Panc1 (cell line): ENCODE results near the gene ZNF771. TPM values are rescaled to one million over a fixed set of nuclear protein-coding genes. Genes with fewer than 3 reads are reported as not detected.

Experiments used
- ATAC-seq: fragments of 200-7000 bp; cut with Tn5 transposase; 2 replicates; pipeline ENCODE4 v1.9.1; 2020; ENCODE audit warnings: mild to moderate bottlenecking, moderate library complexity
- BruUV-seq: library from RNA; stranded (reverse); fragments of 400-500 nt; replicated peaks from 2 replicates; lab custom pipeline; 2021; lab: Mats Ljungman, UMichigan
- CTCF ChIA-PET: fragments of 300-600 bp; sonication (Branson Sonifier 250); formaldehyde crosslinking; loops from one replicate; lab custom pipeline; 2022; ENCODE audit warnings: antibody characterized with exemption; lab: Charles Lee
- POLR2A ChIA-PET: fragments of 300-600 bp; sonication (Branson Sonifier 250); formaldehyde crosslinking; loops from one replicate; lab custom pipeline; 2022; ENCODE audit warnings: antibody characterized with exemption; lab: Charles Lee
- DNase-seq: peaks from one replicate; pipeline ENCODE4 v3.0.0-alpha.2; 2010; ENCODE audit warnings: low read depth, low spot score
- H3K27ac ChIP-seq: 2 replicates; pipeline ENCODE4 v1.5.1; 2011; ENCODE audit warnings: mild to moderate bottlenecking, low read length, inconsistent platforms
- H3K27me3 ChIP-seq: fragments of 200-500 bp; sonication (Bioruptor generic); 2 replicates; pipeline ENCODE4 v1.6.0; 2014; ENCODE audit warnings: low read length, inconsistent platforms; ENCODE audit not compliant: control insufficient read depth, insufficient read depth
- H3K36me3 ChIP-seq: fragments of 200-500 bp; sonication (Bioruptor generic); 2 replicates; pipeline ENCODE4 v1.5.1; 2014; ENCODE audit warnings: inconsistent platforms, mild to moderate bottlenecking, low read length, moderate library complexity; ENCODE audit not compliant: control insufficient read depth, insufficient read depth
- H3K4me1 ChIP-seq: 2 replicates; pipeline ENCODE4 v1.5.1; 2011; ENCODE audit warnings: inconsistent platforms, mild to moderate bottlenecking, low read length, moderate library complexity; ENCODE audit not compliant: control insufficient read depth, insufficient read depth
- H3K4me3 ChIP-seq, 2 experiments: 2 replicates each; pipeline ENCODE4 v1.5.1; 2011 to 2012; ENCODE audit warnings: low read depth in 2 of 2, low read length in 2 of 2, mild to moderate bottlenecking in 2 of 2, inconsistent platforms in 1 of 2, moderate library complexity in 1 of 2
- H3K9me3 ChIP-seq: fragments of 200-500 bp; sonication (Bioruptor generic); 2 replicates; pipeline ENCODE4 v1.5.1; 2014; ENCODE audit warnings: low read depth, mild to moderate bottlenecking, inconsistent platforms, low read length, moderate library complexity; ENCODE audit not compliant: control insufficient read depth, insufficient read depth
- CTCF ChIP-seq: fragments of 450-650 bp; IDR thresholded peaks from 2 replicates; pipeline ENCODE4 v1.5.1; 2017; ENCODE audit warnings: mild to moderate bottlenecking
- POLR2AphosphoS5 ChIP-seq: IDR thresholded peaks from 2 replicates; pipeline ENCODE4 v1.6.1; 2012; ENCODE audit warnings: mild to moderate bottlenecking, low read depth, low read length, moderate library complexity
- REST ChIP-seq, 2 experiments: IDR thresholded peaks; 2 replicates each; pipeline ENCODE4 v1.6.1; 2011 to 2012; ENCODE audit warnings: low read depth in 2 of 2, control low read depth in 1 of 2, low read length in 1 of 2, mild to moderate bottlenecking in 1 of 2, moderate library complexity in 1 of 2; ENCODE audit not compliant: insufficient read depth in 1 of 2
- SIN3A ChIP-seq: IDR thresholded peaks from 2 replicates; pipeline ENCODE4 v1.6.1; 2012; ENCODE audit warnings: low read depth, mild to moderate bottlenecking, low read length, moderate library complexity, borderline replicate concordance; ENCODE audit not compliant: insufficient read depth
- TCF7L2 ChIP-seq: IDR thresholded peaks from 2 replicates; pipeline ENCODE4 v1.6.1; 2011; ENCODE audit warnings: mild to moderate bottlenecking, low read depth, low read length, inconsistent platforms
- in situ Hi-C: cut with HindIII; loops from 2 replicates; pipeline ENCODE4 v1.10.0; 2016; ENCODE audit warnings: low sequenced_read_pairs, low pct_unique_long_range_greater_than_20kb
- intact Hi-C: fragments of 100-400 bp; cut with micrococcal nuclease; formaldehyde crosslinking; loops from one replicate; pipeline ENCODE4 v1.10.0; 2022; ENCODE audit not compliant: unreplicated experiment
- total RNA-seq: library from RNA; stranded (reverse); gene quantifications from one replicate; pipeline ENCODE4 v1.2.1, GENCODE V29; 2021; ENCODE audit not compliant: unreplicated experiment

The ZNF771 gene
- total RNA-seq, 1 experiment from 2014 or later, result 14.4 TPM

GRCh38 chr16:30414159-30414558 lies 6.8 kb downstream of the ZNF771 start:
- DNase-seq, result no peak
- CTCF ChIA-PET, result no interaction called here
- intact Hi-C loops (no loop called here), in situ Hi-C loops (no loop called here)
- H3K36me3 ChIP-seq, result no peaks in the 10 kb centered on the region
- TF ChIP-seq TCF7L2 (no peak), SIN3A (no peak), REST (IDR thresholded peaks at IDR 0.05; ENCODE audit: insufficient read depth in 1 of 2, low read depth in 2 of 2, low read length in 1 of 2) (no peak), CTCF (no peak), POLR2AphosphoS5 (no peak)
- H3K9me3 ChIP-seq, result no peaks in the 10 kb centered on the region
- POLR2A ChIA-PET, result no interaction called here
- H3K27ac ChIP-seq, result no peak overlapping the region
- BruUV-seq, result no TSS peak
- H3K4me1 ChIP-seq, result peaks cover 17% of the 10 kb centered on the region
- H3K27me3 ChIP-seq, result no peaks in the 10 kb centered on the region
- no peak overlapping the region for H3K4me3 ChIP-seq
- ATAC-seq, result no peak

GRCh38 chr16:30416047-30416603 lies 8.7 kb downstream of the ZNF771 start:
- peaks cover 2% of the 10 kb centered on the region for H3K36me3 ChIP-seq
- no peaks in the 10 kb centered on the region for H3K27me3 ChIP-seq
- no TSS peak for BruUV-seq
- intact Hi-C loops, result no loop called here
- ATAC-seq (no peak), DNase-seq (no peak)
- ChIA-PET POLR2A (no interaction called here), CTCF (interaction anchor here (0.7 to 1.1 kb wide), 2 partner anchors 9 to 109 kb away, joined by 4 to 6 read pairs; partner anchors contain the start of gene ZNF771)
- in situ Hi-C loops, result no loop called here
- H3K4me3 ChIP-seq, result no peak overlapping the region
- H3K9me3 ChIP-seq, result no peaks in the 10 kb centered on the region
- peaks cover 13% of the 10 kb centered on the region for H3K4me1 ChIP-seq
- no peak for TF ChIP-seq TCF7L2
- H3K27ac ChIP-seq, result no peak overlapping the region
